Transverse colon (tissue), 4 donors: ENCODE measurements around the gene FOSB. TPM values are rescaled to one million over a fixed set of nuclear protein-coding genes. Genes with fewer than 3 reads are reported as not detected.

Source experiments
- DNase-seq: peaks from one replicate; pipeline ENCODE4 v3.0.0-alpha.2; 2019
- H3K27ac ChIP-seq, 4 donors: fragments of 200-600 bp; sonication (generic); 2 replicates each; pipeline ENCODE4 v1.5.1; 2016 to 2018; ENCODE audit warnings: inconsistent platforms in 4 of 4
- H3K27me3 ChIP-seq: fragments of 200-600 bp; sonication (generic); 2 replicates; pipeline ENCODE4 v1.5.1; 2017; ENCODE audit warnings: inconsistent platforms
- H3K36me3 ChIP-seq, 4 donors: fragments of 200-600 bp; sonication (generic); 2 replicates each; pipeline ENCODE4 v1.5.1; 2017 to 2019; ENCODE audit warnings: inconsistent platforms in 4 of 4
- H3K4me1 ChIP-seq, 4 donors: fragments of 200-600 bp; sonication (generic); 2 replicates each; pipeline ENCODE4 v1.5.1; 2017 to 2020; ENCODE audit warnings: inconsistent platforms in 4 of 4
- H3K4me3 ChIP-seq, 4 donors: fragments of 200-600 bp; sonication (generic); 1 replicate in 1 of 4; 2 replicates in 3 of 4; pipeline versions ENCODE4 v1.5.1 to v1.6.1; 2017 to 2019; ENCODE audit warnings: inconsistent platforms in 4 of 4
- H3K9me3 ChIP-seq, 2 donors: fragments of 200-600 bp; sonication (generic); 2 replicates each; pipeline ENCODE4 v1.5.1; 2017 to 2019; ENCODE audit warnings: inconsistent platforms in 2 of 2
- EP300 ChIP-seq: sonication (generic); formaldehyde crosslinking; IDR thresholded peaks from one replicate; pipeline ENCODE4 v1.6.1; 2017; ENCODE audit warnings: antibody characterized with exemption, low read depth
- POLR2A ChIP-seq: fragments of 450-650 bp; IDR thresholded peaks from one replicate; pipeline ENCODE4 v1.6.1; 2016; ENCODE audit warnings: antibody characterized with exemption, mild to moderate bottlenecking, moderate library complexity
- POLR2AphosphoS5 ChIP-seq, 3 donors: sonication (generic); formaldehyde crosslinking; IDR thresholded peaks; one replicate each; pipeline ENCODE4 v1.6.1; 2016; ENCODE audit warnings: antibody characterized with exemption in 3 of 3
- WGBS, 2 donors: methylation state at CpG; one replicate each; pipeline ENCODE4 v1.1.5; 2018; ENCODE audit warnings: low coverage in 1 of 2; 5-methylcytosine and 5-hydroxymethylcytosine counted together
- in situ Hi-C, 4 donors: fragments of 200-750 bp; cut with MboI; loops; one replicate each; pipeline versions ENCODE4 v1.15.0 to v1.15.1; 2017; ENCODE audit warnings: low sequenced_read_pairs in 3 of 4, low pct_ligation_motif_present in 1 of 4, low pct_unique_long_range_greater_than_20kb in 1 of 4
- intact Hi-C: fragments of 100-400 bp; cut with DNase I; formaldehyde crosslinking; loops from one replicate; pipeline ENCODE4 v1.15.1; 2023; ENCODE audit warnings: low total_unique reads
- total RNA-seq, 4 donors: library from RNA; depleted of rRNA; stranded (reverse); fragments of >200 nt; gene quantifications; one replicate each; pipeline ENCODE4 v1.1.0, GENCODE V29; 2016
- TF ChIP-seq, protein P1 (sequence below), 5 experiments: fragments of 200-600 bp in 3 of 5; fragments of 450-650 bp in 2 of 5; sonication (generic) in 3 of 5; IDR thresholded peaks; 1 replicate in 2 of 5; 2 replicates in 3 of 5; pipeline ENCODE4 v1.5.1; 2016 to 2017; ENCODE audit warnings: antibody characterized with exemption in 5 of 5, inconsistent platforms in 3 of 5, mild to moderate bottlenecking in 2 of 5, moderate library complexity in 1 of 5

The FOSB gene
- total RNA-seq, 4 donors from 2014 or later: 14.5 to 64.7 (median 25.6) TPM

DNA sequence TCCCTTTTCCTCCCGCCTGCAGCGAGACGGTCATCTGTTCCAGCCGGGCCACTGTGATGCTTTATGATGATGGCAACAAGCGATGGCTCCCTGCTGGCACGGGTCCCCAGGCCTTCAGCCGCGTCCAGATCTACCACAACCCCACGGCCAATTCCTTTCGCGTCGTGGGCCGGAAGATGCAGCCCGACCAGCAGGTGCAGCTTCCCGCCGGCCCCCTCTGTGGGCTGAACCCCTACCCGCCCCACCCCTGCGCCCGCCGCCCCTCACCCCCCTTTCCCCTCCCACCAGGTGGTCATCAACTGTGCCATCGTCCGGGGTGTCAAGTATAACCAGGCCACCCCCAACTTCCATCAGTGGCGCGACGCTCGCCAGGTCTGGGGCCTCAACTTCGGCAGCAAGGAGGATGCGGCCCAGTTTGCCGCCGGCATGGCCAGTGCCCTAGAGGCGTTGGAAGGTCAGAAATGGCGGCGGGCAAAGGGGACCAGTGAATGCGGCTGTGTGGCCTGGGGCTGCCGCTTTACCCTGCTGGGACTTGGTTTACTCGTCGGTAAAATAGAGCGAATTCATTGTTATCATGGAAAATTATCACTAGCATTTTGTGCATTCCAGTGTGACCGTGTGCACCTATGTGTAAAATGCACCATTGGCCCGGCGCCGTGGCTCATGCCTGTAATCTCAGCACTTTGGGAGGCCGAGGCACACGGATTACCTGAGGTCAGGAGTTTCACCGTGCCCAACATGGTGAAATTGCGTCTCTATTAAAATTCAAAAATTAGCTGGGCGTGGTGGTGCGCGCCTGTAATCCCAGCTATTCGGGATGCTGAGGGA, 50.1 kb downstream of the FOSB start:
- TF ChIP-seq, protein P1, sequence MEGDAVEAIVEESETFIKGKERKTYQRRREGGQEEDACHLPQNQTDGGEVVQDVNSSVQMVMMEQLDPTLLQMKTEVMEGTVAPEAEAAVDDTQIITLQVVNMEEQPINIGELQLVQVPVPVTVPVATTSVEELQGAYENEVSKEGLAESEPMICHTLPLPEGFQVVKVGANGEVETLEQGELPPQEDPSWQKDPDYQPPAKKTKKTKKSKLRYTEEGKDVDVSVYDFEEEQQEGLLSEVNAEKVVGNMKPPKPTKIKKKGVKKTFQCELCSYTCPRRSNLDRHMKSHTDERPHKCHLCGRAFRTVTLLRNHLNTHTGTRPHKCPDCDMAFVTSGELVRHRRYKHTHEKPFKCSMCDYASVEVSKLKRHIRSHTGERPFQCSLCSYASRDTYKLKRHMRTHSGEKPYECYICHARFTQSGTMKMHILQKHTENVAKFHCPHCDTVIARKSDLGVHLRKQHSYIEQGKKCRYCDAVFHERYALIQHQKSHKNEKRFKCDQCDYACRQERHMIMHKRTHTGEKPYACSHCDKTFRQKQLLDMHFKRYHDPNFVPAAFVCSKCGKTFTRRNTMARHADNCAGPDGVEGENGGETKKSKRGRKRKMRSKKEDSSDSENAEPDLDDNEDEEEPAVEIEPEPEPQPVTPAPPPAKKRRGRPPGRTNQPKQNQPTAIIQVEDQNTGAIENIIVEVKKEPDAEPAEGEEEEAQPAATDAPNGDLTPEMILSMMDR (IDR thresholded peaks at IDR 0.05): no peak
- no peak for TF ChIP-seq POLR2AphosphoS5 (IDR thresholded peaks at IDR 0.05)
- TF ChIP-seq POLR2A: no peak
- TF ChIP-seq EP300: no peak
- Histone ChIP-seq H3K9me3 (no peaks in the 10 kb centered on the region), H3K27ac (peak overlapping the region; percentile 98 to 100 (median 99)), H3K4me3 (no peak overlapping the region), H3K36me3 (peaks cover 0 to 30% (median 7%) of the 10 kb centered on the region in 4 donors), H3K27me3 (no peaks in the 10 kb centered on the region), H3K4me1 (peaks cover 29 to 91% (median 62%) of the 10 kb centered on the region in 4 donors)
- in situ Hi-C loops: no loop called here
- no peak for DNase-seq
- intact Hi-C loops: no loop called here
- WGBS, 2 donors: 90 to 94% methylated on average over 8 to 41 of the region's 50 CpGs

DNA sequence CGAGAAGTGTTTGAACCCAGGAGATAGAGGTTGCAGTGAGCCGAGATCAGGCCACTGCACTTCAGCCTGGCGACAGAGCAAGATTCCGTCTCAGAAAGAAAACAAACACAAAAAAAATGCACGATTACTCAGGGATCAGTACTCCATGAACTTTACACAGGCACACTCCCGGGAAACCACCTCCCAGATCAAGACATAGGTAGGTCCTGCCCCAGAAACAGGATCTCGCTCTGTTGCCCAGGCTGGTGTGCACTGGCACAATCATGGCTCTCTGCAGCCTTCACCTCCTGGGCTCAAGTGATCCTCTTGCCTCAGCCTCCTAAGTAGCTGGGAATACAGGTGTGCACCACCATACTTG, 50.7 kb downstream of the FOSB start:
- WGBS, 2 donors: 53% methylated on average over 4 to 7 of the region's 7 CpGs
- DNase-seq: peak; percentile 57
- intact Hi-C loops: no loop called here
- Histone ChIP-seq H3K36me3 (peaks cover 0 to 32% (median 8%) of the 10 kb centered on the region in 4 donors), H3K27me3 (no peaks in the 10 kb centered on the region), H3K9me3 (no peaks in the 10 kb centered on the region), H3K4me1 (peaks cover 28 to 88% (median 56%) of the 10 kb centered on the region in 4 donors), H3K4me3 (no peak overlapping the region), H3K27ac (peak overlapping the region; percentile 98 to 100 (median 99))
- in situ Hi-C loops: no loop called here
- no peak for TF ChIP-seq EP300
- TF ChIP-seq POLR2A: no peak
- TF ChIP-seq, protein P1 (IDR thresholded peaks at IDR 0.05): no peak
- TF ChIP-seq POLR2AphosphoS5 (IDR thresholded peaks at IDR 0.05): peak in 2 of 3 donors; percentile 38 to 47

DNA sequence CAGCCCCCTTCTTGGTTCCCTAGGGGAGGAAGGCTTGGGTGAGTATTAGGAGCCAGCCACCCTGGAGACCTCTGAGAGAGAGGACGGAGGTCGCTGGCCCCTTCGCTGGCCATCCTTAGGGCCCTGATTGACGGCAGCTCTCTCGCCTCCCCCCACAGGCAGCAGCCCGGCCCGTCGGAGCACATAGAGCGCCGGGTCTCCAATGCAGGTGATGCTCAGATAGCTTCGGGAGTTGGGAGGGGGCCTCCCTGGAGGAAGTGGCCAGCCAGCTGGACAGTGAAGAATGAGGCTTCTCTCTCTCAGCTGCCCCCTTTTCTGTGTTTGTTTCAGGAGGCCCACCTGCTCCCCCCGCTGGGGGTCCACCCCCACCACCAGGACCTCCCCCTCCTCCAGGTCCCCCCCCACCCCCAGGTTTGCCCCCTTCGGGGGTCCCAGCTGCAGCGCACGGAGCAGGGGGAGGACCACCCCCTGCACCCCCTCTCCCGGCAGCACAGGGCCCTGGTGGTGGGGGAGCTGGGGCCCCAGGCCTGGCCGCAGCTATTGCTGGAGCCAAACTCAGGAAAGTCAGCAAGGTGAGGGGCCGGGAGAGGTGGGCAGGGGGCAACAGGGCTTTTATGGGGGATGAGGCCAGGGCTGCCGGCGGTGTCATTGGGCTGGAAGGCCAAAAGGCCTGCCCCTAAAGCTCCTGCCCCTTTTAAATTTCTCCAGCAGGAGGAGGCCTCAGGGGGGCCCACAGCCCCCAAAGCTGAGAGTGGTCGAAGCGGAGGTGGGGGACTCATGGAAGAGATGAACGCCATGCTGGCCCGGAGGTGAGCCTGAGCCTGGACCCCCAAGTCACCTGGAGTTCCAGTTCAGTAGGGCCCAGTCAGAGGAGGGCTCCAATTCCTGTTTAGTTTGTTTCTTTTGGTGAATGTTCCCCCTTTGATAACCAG, 54.5 kb downstream of the FOSB start:
- Histone ChIP-seq H3K4me1 (peaks cover 0 to 62% (median 23%) of the 10 kb centered on the region in 4 donors), H3K27me3 (no peaks in the 10 kb centered on the region), H3K9me3 (no peaks in the 10 kb centered on the region), H3K27ac (peak overlapping the region; percentile 66 to 76 (median 74)), H3K36me3 (peaks cover 0 to 62% (median 22%) of the 10 kb centered on the region in 4 donors), H3K4me3 (no peak overlapping the region)
- in situ Hi-C loops (no loop called here), intact Hi-C loops (no loop called here)
- no peak for DNase-seq
- WGBS, 2 donors: 91% methylated on average over 19 of the region's 24 CpGs; no CpG with 5 or more reads in 1 of the 2 donors
- TF ChIP-seq POLR2A (no peak), EP300 (no peak), POLR2AphosphoS5 (IDR thresholded peaks at IDR 0.05) (no peak)
- TF ChIP-seq, protein P1 (IDR thresholded peaks at IDR 0.05): no peak
